ENCODE results near the gene CYBA. TPM values are rescaled to one million over a fixed set of nuclear protein-coding genes. Genes with fewer than 3 reads are reported as not detected.

CYBA gene
- total and polyA plus RNA-seq, 9 of the 15 experiments (the other 6 are each of a cell fraction or from before 2014, with no cell fraction given) = 0.34 to 683 (median 93.0) TPM

DNA sequence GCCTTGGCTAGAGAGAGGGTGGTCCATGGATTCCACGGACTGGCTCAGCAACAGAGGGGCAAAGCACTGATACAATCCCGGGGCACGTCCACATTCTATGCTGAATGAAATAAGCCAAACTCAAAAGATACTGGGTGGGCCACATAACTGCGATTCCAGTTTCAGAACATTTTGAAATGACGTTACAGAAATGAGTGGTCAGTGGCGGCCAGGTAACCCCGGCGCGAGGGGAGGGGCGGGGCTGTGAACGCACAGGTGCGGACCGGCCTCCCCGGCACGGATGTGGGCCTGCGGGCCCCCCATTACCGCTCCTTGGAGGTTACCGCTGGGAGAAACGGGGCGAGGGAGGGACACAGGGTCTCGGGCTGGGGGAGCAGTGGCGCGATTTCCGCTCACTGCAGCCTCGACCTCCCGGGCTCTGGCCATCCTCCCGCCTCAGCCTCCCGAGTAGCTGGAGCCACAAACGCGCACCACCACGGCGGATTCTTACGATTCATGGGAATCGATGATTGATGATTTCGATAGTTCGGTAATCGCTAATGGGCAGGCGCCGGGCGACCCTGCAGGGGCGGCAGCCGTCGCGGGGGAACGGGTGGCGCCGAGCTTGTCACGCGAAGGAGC, 11.5 kb upstream of the CYBA start:
- peak overlapping the region; percentile 86 to 96 for H3K9ac ChIP-seq (ENCODE audit: insufficient read depth in 1 of 2, low read depth in 2 of 2, low read length in 2 of 2)
- ATAC-seq (peak; percentile 0; the same call in 2 of the 3 replicates), DNase-seq (ENCODE audit: extremely low read depth in 1 of 4, low spot score in 3 of 4) (peak in 2 of 4 experiments; percentile 41 to 54), FAIRE-seq (no peak)
- H3K9me3 ChIP-seq (replicated peaks; ENCODE audit: control insufficient read depth, insufficient read depth, low read depth, low read length) = no peaks in the 10 kb centered on the region
- under 1% methylated on average over 46 of the region's 49 CpGs for WGBS (ENCODE audit: insufficient coverage, low coverage, missing lambda C conversion rate)
- ChIA-PET POLR2A (interaction anchor here (0.7 to 1.2 kb wide), 8 partner anchors 9 to 196 kb away, joined by 3 to 10 read pairs (median 4); no protein-coding TSS in a partner anchor), CTCF (ENCODE audit: low intra/inter-chr PET ratio) (no interaction called here)
- peak overlapping the region; percentile 99 for H3K4me2 ChIP-seq (ENCODE audit: insufficient read depth, low read length)
- H3K9me1 ChIP-seq (ENCODE audit: control insufficient read depth, insufficient read depth, low read length) = no peaks in the 10 kb centered on the region
- TSS peak; percentile 81 for BruUV-seq (replicated peaks)
- H3K36me3 ChIP-seq (ENCODE audit: control insufficient read depth, insufficient read depth, low read length) = peaks cover 41% of the 10 kb centered on the region; the same call in 1 of the 3 replicates
- H3K27me3 ChIP-seq (ENCODE audit: control insufficient read depth in 2 of 2, insufficient read depth in 2 of 2, low read length in 2 of 2) = no peaks in the 10 kb centered on the region
- H4K20me1 ChIP-seq (replicated peaks; ENCODE audit: control insufficient read depth, insufficient read depth, low read length) = 0 out of 2 replicates have a peak, but pooled peaks cover 6% of the 10 kb centered on the region
- peaks cover 17 to 75% of the 10 kb centered on the region in 2 experiments for H3K4me1 ChIP-seq (replicated peaks in 1 of 2; ENCODE audit: control insufficient read depth in 2 of 2, insufficient read depth in 2 of 2, low read length in 2 of 2)
- peaks cover 76% of the 10 kb centered on the region for H3K79me2 ChIP-seq (ENCODE audit: control insufficient read depth, insufficient read depth, low read length)
- H3K27ac ChIP-seq (ENCODE audit: extremely low read depth, low read depth, low read length) = peak overlapping the region; percentile 88
- intact Hi-C loops (cut with micrococcal nuclease) = loop anchor here (2.0 to 5.0 kb wide), 2 partner anchors 24 to 45 kb away; partner anchors contain the start of genes CTU2, RNF166 and SNAI3
- H2AFZ ChIP-seq (ENCODE audit: low read depth, low read length) = peak overlapping the region; percentile 83
- peak overlapping the region; percentile 92 for H3K4me3 ChIP-seq
- in situ Hi-C loops (cut with MboI) = no loop called here
- TF ChIP-seq DACH1 (IDR thresholded peaks at IDR 0.05; ENCODE audit: partially characterized antibody) (no peak), ELF1 (tag; IDR thresholded peaks at IDR 0.05) (peak; percentile 6; the same call in 1 of the 2 replicates), ZNF75A (CRISPR knock-in tag; IDR thresholded peaks at IDR 0.05) (no peak), SRF (CRISPR knock-in tag; IDR thresholded peaks at IDR 0.05) (no peak), NR1H2 (CRISPR knock-in tag; IDR thresholded peaks at IDR 0.05) (peak; percentile 12; the same call in 1 of the 2 replicates), CHD1 (IDR thresholded peaks at IDR 0.05; ENCODE audit: low read length) (no peak), CBX2 (IDR thresholded peaks at IDR 0.05; ENCODE audit: insufficient read depth, low read length, poor library complexity, severe bottlenecking) (no peak), TAL1 (IDR thresholded peaks at IDR 0.05) (no peak), ETV6 (IDR thresholded peaks at IDR 0.05; ENCODE audit: borderline replicate concordance in 1 of 2, low read depth in 2 of 2, low read length in 1 of 2) (no peak), ETV6 (CRISPR knock-in tag; IDR thresholded peaks at IDR 0.05; ENCODE audit: borderline replicate concordance) (peak; percentile 86; the same call in 1 of the 2 replicates)
- TF ChIP-seq, protein P1, sequence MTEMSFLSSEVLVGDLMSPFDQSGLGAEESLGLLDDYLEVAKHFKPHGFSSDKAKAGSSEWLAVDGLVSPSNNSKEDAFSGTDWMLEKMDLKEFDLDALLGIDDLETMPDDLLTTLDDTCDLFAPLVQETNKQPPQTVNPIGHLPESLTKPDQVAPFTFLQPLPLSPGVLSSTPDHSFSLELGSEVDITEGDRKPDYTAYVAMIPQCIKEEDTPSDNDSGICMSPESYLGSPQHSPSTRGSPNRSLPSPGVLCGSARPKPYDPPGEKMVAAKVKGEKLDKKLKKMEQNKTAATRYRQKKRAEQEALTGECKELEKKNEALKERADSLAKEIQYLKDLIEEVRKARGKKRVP (CRISPR knock-in tag; IDR thresholded peaks at IDR 0.05) = no peak
- TF ChIP-seq, protein P2, sequence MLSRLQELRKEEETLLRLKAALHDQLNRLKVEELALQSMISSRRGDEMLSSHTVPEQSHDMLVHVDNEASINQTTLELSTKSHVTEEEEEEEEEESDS (CRISPR knock-in tag; IDR thresholded peaks at IDR 0.05) = no peak
- TF ChIP-seq, protein P3, sequence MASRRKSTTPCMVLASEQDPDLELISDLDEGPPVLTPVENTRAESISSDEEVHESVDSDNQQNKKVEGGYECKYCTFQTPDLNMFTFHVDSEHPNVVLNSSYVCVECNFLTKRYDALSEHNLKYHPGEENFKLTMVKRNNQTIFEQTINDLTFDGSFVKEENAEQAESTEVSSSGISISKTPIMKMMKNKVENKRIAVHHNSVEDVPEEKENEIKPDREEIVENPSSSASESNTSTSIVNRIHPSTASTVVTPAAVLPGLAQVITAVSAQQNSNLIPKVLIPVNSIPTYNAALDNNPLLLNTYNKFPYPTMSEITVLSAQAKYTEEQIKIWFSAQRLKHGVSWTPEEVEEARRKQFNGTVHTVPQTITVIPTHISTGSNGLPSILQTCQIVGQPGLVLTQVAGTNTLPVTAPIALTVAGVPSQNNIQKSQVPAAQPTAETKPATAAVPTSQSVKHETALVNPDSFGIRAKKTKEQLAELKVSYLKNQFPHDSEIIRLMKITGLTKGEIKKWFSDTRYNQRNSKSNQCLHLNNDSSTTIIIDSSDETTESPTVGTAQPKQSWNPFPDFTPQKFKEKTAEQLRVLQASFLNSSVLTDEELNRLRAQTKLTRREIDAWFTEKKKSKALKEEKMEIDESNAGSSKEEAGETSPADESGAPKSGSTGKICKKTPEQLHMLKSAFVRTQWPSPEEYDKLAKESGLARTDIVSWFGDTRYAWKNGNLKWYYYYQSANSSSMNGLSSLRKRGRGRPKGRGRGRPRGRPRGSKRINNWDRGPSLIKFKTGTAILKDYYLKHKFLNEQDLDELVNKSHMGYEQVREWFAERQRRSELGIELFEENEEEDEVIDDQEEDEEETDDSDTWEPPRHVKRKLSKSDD (conservative IDR thresholded peaks at IDR 0.05; ENCODE audit: low read length) = no peak
